Measurements from ENCODE around the gene TRMT112. TPM values are rescaled to one million over a fixed set of nuclear protein-coding genes. Genes with fewer than 3 reads are reported as not detected.

Gene TRMT112
- total RNA-seq, 6 experiments from 2014 or later: 246 to 269 (median 261) TPM

DNA sequence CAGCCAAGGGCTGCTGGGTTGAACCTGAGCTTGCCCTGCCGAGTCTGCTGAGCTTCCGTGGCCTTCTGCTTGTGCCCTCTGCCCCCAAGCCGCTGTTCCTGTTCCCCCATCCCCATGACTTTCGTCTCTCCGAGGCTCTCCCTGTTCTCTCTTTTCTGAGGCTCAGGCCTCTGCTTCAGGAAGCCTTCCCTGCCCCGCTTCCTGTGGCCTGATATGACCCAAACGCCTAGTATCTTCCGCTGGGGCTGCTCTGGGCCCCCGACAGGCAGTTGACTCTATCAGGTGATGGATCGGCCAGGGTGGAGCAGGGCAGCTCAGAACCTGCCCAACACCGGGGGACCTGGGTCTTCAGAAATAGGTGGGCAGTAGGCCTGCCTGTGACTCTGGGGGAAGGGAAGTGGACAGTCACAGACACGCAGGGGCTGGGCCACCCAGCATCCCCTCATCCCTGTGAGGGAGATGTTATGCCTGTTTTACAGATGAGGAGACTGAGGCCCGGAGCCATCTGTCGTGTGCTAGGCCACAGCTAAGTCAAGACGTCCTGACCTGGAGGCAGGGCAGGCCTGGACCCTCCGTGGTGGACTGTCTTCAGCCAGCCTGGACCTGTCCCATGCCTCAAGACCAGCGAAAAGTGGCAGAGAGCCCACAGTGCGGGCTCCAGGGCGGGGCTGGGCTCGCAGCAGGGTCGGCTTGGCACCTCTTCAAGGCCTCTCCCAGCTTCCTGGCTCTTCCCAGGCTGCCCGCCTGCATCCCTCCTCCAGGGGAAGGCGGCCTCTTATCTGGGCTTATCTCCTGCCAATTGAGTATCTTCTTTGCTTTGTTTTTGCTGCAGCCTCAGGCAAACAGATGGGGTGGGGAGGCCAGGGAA is 49.1 kb downstream of the TRMT112 start:
- peaks cover 50% of the 10 kb centered on the region for H3K4me1 Mint-ChIP-seq (ENCODE audit: low read depth)
- peaks cover 21% of the 10 kb centered on the region for H3K36me3 Mint-ChIP-seq (ENCODE audit: low read depth)
- H3K27ac Mint-ChIP-seq: peak overlapping the region; percentile 99
- DNase-seq: peak; percentile 82
- H3K9me3 Mint-ChIP-seq: no peaks in the 10 kb centered on the region
- H3K4me3 Mint-ChIP-seq: peak overlapping the region; percentile 96
- peaks cover 14% of the 10 kb centered on the region for H3K27me3 Mint-ChIP-seq (ENCODE audit: insufficient read depth)
- TF ChIP-seq, protein P1, sequence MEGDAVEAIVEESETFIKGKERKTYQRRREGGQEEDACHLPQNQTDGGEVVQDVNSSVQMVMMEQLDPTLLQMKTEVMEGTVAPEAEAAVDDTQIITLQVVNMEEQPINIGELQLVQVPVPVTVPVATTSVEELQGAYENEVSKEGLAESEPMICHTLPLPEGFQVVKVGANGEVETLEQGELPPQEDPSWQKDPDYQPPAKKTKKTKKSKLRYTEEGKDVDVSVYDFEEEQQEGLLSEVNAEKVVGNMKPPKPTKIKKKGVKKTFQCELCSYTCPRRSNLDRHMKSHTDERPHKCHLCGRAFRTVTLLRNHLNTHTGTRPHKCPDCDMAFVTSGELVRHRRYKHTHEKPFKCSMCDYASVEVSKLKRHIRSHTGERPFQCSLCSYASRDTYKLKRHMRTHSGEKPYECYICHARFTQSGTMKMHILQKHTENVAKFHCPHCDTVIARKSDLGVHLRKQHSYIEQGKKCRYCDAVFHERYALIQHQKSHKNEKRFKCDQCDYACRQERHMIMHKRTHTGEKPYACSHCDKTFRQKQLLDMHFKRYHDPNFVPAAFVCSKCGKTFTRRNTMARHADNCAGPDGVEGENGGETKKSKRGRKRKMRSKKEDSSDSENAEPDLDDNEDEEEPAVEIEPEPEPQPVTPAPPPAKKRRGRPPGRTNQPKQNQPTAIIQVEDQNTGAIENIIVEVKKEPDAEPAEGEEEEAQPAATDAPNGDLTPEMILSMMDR (IDR thresholded peaks at IDR 0.05): no peak

DNA sequence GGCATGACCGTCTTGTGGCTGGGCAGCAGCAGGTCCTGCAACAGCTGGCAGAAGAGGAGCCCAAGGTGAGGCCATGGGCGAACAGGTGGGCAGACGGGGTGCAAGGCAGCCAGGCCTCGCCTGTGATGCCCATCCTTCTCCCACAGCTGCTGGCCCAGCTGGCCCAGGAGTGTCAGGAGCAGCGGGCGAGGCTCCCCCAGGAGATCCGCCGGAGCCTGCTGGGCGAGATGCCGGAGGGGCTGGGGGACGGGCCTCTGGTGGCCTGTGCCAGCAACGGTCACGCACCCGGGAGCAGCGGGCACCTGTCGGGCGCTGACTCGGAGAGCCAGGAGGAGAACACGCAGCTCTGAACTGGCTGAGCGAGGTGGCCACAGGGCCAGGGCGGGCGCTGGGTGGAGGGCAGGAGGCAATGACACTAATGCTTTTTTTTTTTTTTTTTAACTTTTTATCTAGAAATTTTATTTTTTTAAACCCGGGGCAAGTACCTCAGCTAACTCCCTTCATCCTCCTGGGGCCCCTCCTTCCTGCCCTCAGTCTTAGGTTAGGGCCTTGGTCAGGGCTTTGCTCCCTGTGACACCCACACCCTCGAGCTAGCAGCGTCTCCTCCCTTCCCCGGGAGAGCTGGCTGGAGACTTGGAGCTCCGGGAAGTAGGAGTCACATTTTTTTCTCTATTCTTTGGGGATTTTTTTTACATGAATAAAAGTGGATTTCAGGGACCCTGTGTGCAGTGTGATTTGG is 50.0 kb downstream of the TRMT112 start:
- H3K27me3 Mint-ChIP-seq (ENCODE audit: insufficient read depth): peaks cover 14% of the 10 kb centered on the region
- peaks cover 55% of the 10 kb centered on the region for H3K4me1 Mint-ChIP-seq (ENCODE audit: low read depth)
- TF ChIP-seq, protein P1 (IDR thresholded peaks at IDR 0.05): no peak
- H3K9me3 Mint-ChIP-seq: no peaks in the 10 kb centered on the region
- peak overlapping the region; percentile 96; the same call in 1 of the 2 replicates for H3K4me3 Mint-ChIP-seq
- H3K36me3 Mint-ChIP-seq (ENCODE audit: low read depth): peaks cover 28% of the 10 kb centered on the region
- H3K27ac Mint-ChIP-seq: peak overlapping the region; percentile 99
- DNase-seq: no peak

Small RNA genes within 50 kb of the gene (microRNA-seq; reads per million reads assigned to microRNA genes)
- gene MIR7155: not detected

Other genes with a start within 250 kb of the TRMT112 start
- 10 to 100 TPM; 11.8 to 17.0 (median 13.1) TPM for gene MACROD1, start 151.4 kb downstream of the TRMT112 start, total RNA-seq (2021; fragmentation: NEBNext Ultra II Directional; extraction: Animal tissue kit (Norgen Biotek cat#: 25700))
- 100 to 1,000 TPM; 203 to 259 (median 210) TPM for gene STIP1, start 131.4 kb downstream of the TRMT112 start, total RNA-seq (2021; fragmentation: NEBNext Ultra II Directional; extraction: Animal tissue kit (Norgen Biotek cat#: 25700))
- gene FERMT3, start 110.8 kb downstream of the TRMT112 start, total RNA-seq (2021; fragmentation: NEBNext Ultra II Directional; extraction: Animal tissue kit (Norgen Biotek cat#: 25700)): 1 to 10 TPM; 1.2 to 2.8 (median 1.7) TPM
- gene TRPT1, start 91.4 kb downstream of the TRMT112 start, total RNA-seq (2021; fragmentation: NEBNext Ultra II Directional; extraction: Animal tissue kit (Norgen Biotek cat#: 25700)): 10 to 100 TPM; 32.6 to 41.1 (median 39.7) TPM
- 10 to 100 TPM; 46.6 to 57.7 (median 53.7) TPM for gene NUDT22, start 91.3 kb downstream of the TRMT112 start, total RNA-seq (2021; fragmentation: NEBNext Ultra II Directional; extraction: Animal tissue kit (Norgen Biotek cat#: 25700))
- 10 to 100 TPM; 21.7 to 29.5 (median 23.2) TPM for gene DNAJC4, start 87.0 kb downstream of the TRMT112 start, total RNA-seq (2021; fragmentation: NEBNext Ultra II Directional; extraction: Animal tissue kit (Norgen Biotek cat#: 25700))
- 10 to 100 TPM; 65.1 to 80.6 (median 71.2) TPM for gene VEGFB, start 83.0 kb downstream of the TRMT112 start, total RNA-seq (2021; fragmentation: NEBNext Ultra II Directional; extraction: Animal tissue kit (Norgen Biotek cat#: 25700))
- gene FKBP2, start 76.5 kb downstream of the TRMT112 start, total RNA-seq (2021; fragmentation: NEBNext Ultra II Directional; extraction: Animal tissue kit (Norgen Biotek cat#: 25700)): 10 to 100 TPM; 54.1 to 95.6 (median 73.1) TPM
- gene PPP1R14B, start 70.6 kb downstream of the TRMT112 start, total RNA-seq (2021; fragmentation: NEBNext Ultra II Directional; extraction: Animal tissue kit (Norgen Biotek cat#: 25700)): 100 to 1,000 TPM; 386 to 478 (median 429) TPM
- 10 to 100 TPM; 48.1 to 58.0 (median 51.8) TPM for gene PLCB3, start 66.0 kb downstream of the TRMT112 start, total RNA-seq (2021; fragmentation: NEBNext Ultra II Directional; extraction: Animal tissue kit (Norgen Biotek cat#: 25700))
- gene BAD, start 32.9 kb downstream of the TRMT112 start, total RNA-seq (2021; fragmentation: NEBNext Ultra II Directional; extraction: Animal tissue kit (Norgen Biotek cat#: 25700)): 10 to 100 TPM; 65.9 to 75.0 (median 68.8) TPM
- gene GPR137, start 31.7 kb downstream of the TRMT112 start, total RNA-seq (2021; fragmentation: NEBNext Ultra II Directional; extraction: Animal tissue kit (Norgen Biotek cat#: 25700)): 10 to 100 TPM; 27.9 to 42.1 (median 34.7) TPM
- under 1 TPM in 1 of 6 experiments, not detected in 5; 0.14 TPM for gene KCNK4, start 26.3 kb downstream of the TRMT112 start, total RNA-seq (2021; fragmentation: NEBNext Ultra II Directional; extraction: Animal tissue kit (Norgen Biotek cat#: 25700))
- gene CATSPERZ, start 17.2 kb downstream of the TRMT112 start, total RNA-seq (2021; fragmentation: NEBNext Ultra II Directional; extraction: Animal tissue kit (Norgen Biotek cat#: 25700)): under 1 TPM in 1 of 6 experiments, not detected in 5; 0.31 TPM
- gene ESRRA, start 12.0 kb downstream of the TRMT112 start, total RNA-seq (2021; fragmentation: NEBNext Ultra II Directional; extraction: Animal tissue kit (Norgen Biotek cat#: 25700)): 10 to 100 TPM; 18.9 to 25.0 (median 21.7) TPM
- 100 to 1,000 TPM; 161 to 207 (median 186) TPM for gene PRDX5, start 562 bp upstream of the TRMT112 start, total RNA-seq (2021; fragmentation: NEBNext Ultra II Directional; extraction: Animal tissue kit (Norgen Biotek cat#: 25700))
- 1 to 10 TPM in 4 of 6 experiments, under 1 TPM in 2; 0.45 to 1.9 (median 1.7) TPM for gene CCDC88B, start 22.6 kb upstream of the TRMT112 start, total RNA-seq (2021; fragmentation: NEBNext Ultra II Directional; extraction: Animal tissue kit (Norgen Biotek cat#: 25700))
- 10 to 100 TPM; 42.9 to 63.4 (median 56.6) TPM for gene RPS6KA4, start 41.6 kb upstream of the TRMT112 start, total RNA-seq (2021; fragmentation: NEBNext Ultra II Directional; extraction: Animal tissue kit (Norgen Biotek cat#: 25700))
- not detected for gene SLC22A11, start 238.4 kb upstream of the TRMT112 start, total RNA-seq (2021; fragmentation: NEBNext Ultra II Directional; extraction: Animal tissue kit (Norgen Biotek cat#: 25700))

Measured in HFFc6 (cell line).